ENCODE measurements around the gene CA10.

Gene CA10

GRCh38 chr17:51676691-51677487 is 481.6 kb downstream of the CA10 start:
- no peak for DNase-seq (ENCODE audit: low read depth)

- DNase-seq (ENCODE audit: low read depth), result no peak
These were observed 483.8 kb downstream of the CA10 start for GRCh38 chr17:51674579-51675255.

- DNase-seq (ENCODE audit: low read depth), result no peak
These were observed 485.4 kb downstream of the CA10 start for GRCh38 chr17:51673070-51673469.

- DNase-seq (ENCODE audit: low read depth), result no peak
These were observed 486.4 kb downstream of the CA10 start for GRCh38 chr17:51672065-51672464.

- DNase-seq (ENCODE audit: low read depth), result no peak
These were observed 487.6 kb downstream of the CA10 start for GRCh38 chr17:51670899-51671298.

- DNase-seq (ENCODE audit: low read depth), result no peak
These were observed 489.6 kb downstream of the CA10 start for GRCh38 chr17:51668963-51669246.

GRCh38 chr17:51668155-51668962 is 490.2 kb downstream of the CA10 start:
- no peak for DNase-seq (ENCODE audit: low read depth)

GRCh38 chr17:51667706-51668083 is 490.8 kb downstream of the CA10 start:
- DNase-seq (ENCODE audit: low read depth), result no peak

- no peak for DNase-seq (ENCODE audit: low read depth)
These were observed 491.4 kb downstream of the CA10 start for GRCh38 chr17:51666971-51667705.

- DNase-seq (ENCODE audit: low read depth), result no peak
These were observed 496.1 kb downstream of the CA10 start for GRCh38 chr17:51662204-51663056.

- DNase-seq (ENCODE audit: low read depth), result no peak
These were observed 497.1 kb downstream of the CA10 start for GRCh38 chr17:51661403-51661802.

- no peak for DNase-seq (ENCODE audit: low read depth)
These were observed 498.2 kb downstream of the CA10 start for GRCh38 chr17:51660266-51660665.

- no peak for DNase-seq (ENCODE audit: low read depth)
These were observed 501.3 kb downstream of the CA10 start for GRCh38 chr17:51657224-51657623.

- no peak for DNase-seq (ENCODE audit: low read depth)
These were observed 504.6 kb downstream of the CA10 start for GRCh38 chr17:51653878-51654277.

GRCh38 chr17:51652529-51652928 is 506.0 kb downstream of the CA10 start:
- DNase-seq (ENCODE audit: low read depth), result no peak

- DNase-seq (ENCODE audit: low read depth), result no peak
These were observed 506.8 kb downstream of the CA10 start for GRCh38 chr17:51651513-51652298.

- no peak for DNase-seq (ENCODE audit: low read depth)
These were observed 507.7 kb downstream of the CA10 start for GRCh38 chr17:51650772-51651171.

- no peak for DNase-seq (ENCODE audit: low read depth)
These were observed 508.3 kb downstream of the CA10 start for GRCh38 chr17:51650202-51650601.

GRCh38 chr17:51647826-51648225 is 510.7 kb downstream of the CA10 start:
- DNase-seq (ENCODE audit: low read depth), result no peak

- DNase-seq (ENCODE audit: low read depth), result no peak
These were observed 511.4 kb downstream of the CA10 start for GRCh38 chr17:51647067-51647466.

GRCh38 chr17:51646539-51646938 is 512.0 kb downstream of the CA10 start:
- DNase-seq (ENCODE audit: low read depth), result no peak
